NT2/D1 (cell line): ENCODE data around the gene RAB8B.

ENCODE experiments used
- YY1 ChIP-seq: IDR thresholded peaks from 2 replicates; pipeline ENCODE4 v1.6.1; 2011; ENCODE audit not compliant: insufficient read length, insufficient read depth
- ZNF274 ChIP-seq: IDR thresholded peaks from 2 replicates; pipeline ENCODE4 v1.6.1; 2011; ENCODE audit warnings: mild to moderate bottlenecking, low read depth, low read length

GRCh38 chr15:63276342-63277037 is 87.1 kb downstream of the RAB8B start:
- TF ChIP-seq ZNF274 (no peak), YY1 (no peak)
